Epithelial cell of proximal tubule (primary cell): ENCODE data around the gene SORCS1. TPM values are rescaled to one million over a fixed set of nuclear protein-coding genes. Genes with fewer than 3 reads are reported as not detected.

Experiments
- DNase-seq: peaks from one replicate; pipeline ENCODE4 v3.0.0-alpha.2; 2011; ENCODE audit warnings: low read depth
- H3K4me3 ChIP-seq: 2 replicates; pipeline ENCODE4 v1.5.1; 2011; ENCODE audit warnings: low read depth, mild to moderate bottlenecking, low read length
- total RNA-seq: library from RNA; depleted of rRNA; stranded (reverse); fragments of >200 nt; gene quantifications from 2 replicates; pipeline ENCODE4 v1.2.3, GENCODE V29; 2015
- TF ChIP-seq, protein P1 (sequence below): conservative IDR thresholded peaks from 2 replicates; pipeline ENCODE4 v1.5.1; 2012; ENCODE audit warnings: low read depth, mild to moderate bottlenecking, low read length

SORCS1 gene
- 0.06 TPM in 1 of 2 replicates, not detected in the other for total RNA-seq

DNA sequence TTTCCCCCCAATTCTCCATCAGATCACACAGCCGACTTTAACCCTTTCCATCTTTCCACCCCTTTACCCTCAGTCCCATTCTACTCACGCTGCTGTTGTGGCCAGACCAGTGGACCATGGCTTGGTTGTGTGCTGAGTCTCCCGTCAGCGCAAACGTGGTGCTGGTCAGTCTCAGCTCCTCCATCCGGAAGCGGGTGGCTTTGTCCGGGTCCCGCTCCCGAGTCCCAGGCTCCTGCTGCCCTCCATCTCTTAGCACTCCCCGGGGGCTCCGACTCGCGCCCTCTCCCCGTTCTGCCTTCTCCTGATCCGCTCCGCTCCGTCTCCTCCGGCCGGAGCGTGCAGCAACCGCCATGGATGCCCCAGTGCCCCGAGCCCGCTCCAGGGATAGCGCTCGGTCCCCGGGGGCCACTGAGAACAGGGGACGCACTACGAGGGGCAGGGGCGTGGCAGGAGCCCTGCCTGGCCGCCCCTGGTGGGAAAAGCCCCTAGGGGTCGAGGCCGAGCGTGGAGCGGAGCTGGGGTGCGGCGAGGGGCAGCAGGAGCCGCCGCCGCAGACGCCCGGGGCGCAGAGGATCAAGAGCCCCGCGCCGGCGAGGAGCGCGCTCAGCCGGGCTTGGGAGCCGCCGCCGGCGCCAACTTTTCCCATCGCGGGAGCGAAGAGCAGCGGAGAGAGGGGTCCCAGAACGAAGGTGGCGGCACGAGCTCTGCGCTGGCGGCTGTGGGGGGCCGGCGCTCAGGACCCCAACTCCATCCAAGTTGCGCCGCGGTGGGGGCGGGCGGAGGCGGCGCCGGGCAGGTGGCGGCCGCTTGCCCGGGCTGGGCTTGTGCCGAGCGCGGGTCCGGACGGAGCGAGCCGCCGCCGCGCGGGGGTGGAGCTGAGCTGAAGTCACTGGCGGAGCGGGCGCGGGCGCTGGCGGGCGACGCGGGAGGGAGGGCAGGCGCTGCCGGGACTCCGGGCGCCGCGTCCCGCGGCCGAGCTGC lies at the start of gene SORCS1:
TSS of gene SORCS1 (minus strand) at position 826 of the 981 bp plus-strand sequence.
- TF ChIP-seq, protein P1, sequence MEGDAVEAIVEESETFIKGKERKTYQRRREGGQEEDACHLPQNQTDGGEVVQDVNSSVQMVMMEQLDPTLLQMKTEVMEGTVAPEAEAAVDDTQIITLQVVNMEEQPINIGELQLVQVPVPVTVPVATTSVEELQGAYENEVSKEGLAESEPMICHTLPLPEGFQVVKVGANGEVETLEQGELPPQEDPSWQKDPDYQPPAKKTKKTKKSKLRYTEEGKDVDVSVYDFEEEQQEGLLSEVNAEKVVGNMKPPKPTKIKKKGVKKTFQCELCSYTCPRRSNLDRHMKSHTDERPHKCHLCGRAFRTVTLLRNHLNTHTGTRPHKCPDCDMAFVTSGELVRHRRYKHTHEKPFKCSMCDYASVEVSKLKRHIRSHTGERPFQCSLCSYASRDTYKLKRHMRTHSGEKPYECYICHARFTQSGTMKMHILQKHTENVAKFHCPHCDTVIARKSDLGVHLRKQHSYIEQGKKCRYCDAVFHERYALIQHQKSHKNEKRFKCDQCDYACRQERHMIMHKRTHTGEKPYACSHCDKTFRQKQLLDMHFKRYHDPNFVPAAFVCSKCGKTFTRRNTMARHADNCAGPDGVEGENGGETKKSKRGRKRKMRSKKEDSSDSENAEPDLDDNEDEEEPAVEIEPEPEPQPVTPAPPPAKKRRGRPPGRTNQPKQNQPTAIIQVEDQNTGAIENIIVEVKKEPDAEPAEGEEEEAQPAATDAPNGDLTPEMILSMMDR: no peak
- no peak for DNase-seq
- peak within 1 kb of the TSS; percentile 33 for H3K4me3 ChIP-seq

DNA sequence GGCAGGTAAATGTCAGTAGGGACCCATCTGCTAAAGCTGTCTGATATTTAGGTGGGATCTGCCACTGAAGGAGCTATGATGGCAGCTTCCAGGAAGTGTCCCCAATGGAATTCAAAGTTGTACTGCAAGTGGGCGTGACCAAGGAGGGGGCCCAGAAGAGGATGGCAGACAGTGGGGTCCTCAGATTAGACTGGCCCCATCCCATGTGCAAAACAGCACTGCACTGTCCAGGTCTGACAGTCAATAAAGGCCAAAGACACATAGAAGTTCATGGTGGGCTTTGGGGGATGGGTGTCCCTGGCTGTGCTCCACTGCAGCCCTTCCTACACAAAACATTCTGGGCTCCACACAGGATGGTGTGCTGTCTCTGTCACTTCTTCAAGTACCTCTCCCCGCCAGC lies 49.8 kb upstream of the SORCS1 start:
- no peak for DNase-seq
- no peak overlapping the region for H3K4me3 ChIP-seq
- TF ChIP-seq, protein P1: no peak

DNA sequence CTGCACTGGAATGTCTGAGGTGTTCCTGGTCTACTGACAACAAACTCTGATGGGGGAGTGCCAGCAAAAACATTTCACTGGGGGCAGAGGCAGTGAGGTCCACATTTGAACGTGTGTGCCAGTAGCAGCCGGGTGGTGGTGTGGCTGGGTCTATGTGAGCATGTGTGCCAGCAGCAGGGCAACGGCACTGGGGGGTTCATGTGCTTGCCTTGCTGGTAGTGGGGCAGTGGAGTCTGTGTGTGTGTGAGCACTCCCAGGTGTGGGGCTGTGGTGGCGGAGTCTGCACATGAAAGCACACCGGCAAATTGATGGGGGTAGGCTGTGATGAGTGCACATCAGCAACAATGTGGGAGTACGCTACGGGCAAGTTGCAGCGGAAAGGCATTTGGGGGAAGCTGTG lies 49.4 kb upstream of the SORCS1 start:
- H3K4me3 ChIP-seq: no peak overlapping the region
- no peak for DNase-seq
- TF ChIP-seq, protein P1: no peak

GRCh38 chr10:107206833-107207232 lies 42.3 kb upstream of the SORCS1 start:
- no peak for DNase-seq
- H3K4me3 ChIP-seq: no peak overlapping the region
- TF ChIP-seq, protein P1: no peak

- no peak for DNase-seq
- H3K4me3 ChIP-seq: no peak overlapping the region
- TF ChIP-seq, protein P1: no peak
These were observed 5.0 kb upstream of the SORCS1 start for GRCh38 chr10:107169516-107169915.

DNA sequence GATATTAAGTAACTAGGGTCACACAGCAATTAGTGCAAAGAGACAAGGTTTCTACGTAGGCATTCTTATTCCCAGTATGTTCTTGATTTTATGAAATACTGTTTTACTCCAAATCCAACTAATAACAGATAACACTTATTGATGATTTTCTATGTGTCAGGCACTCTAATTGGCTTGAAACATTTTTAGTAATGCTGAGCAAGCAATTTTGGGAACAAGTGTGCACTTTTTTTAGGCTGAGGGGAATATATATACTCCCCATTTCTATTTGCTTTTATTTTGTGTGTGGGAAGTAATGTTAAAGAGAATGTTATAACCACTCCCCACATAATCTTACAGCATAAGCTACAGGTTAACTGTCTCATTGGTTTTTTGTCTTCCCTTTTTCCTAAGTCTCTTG lies 4.2 kb upstream of the SORCS1 start:
- TF ChIP-seq, protein P1: no peak
- H3K4me3 ChIP-seq: no peak overlapping the region
- DNase-seq: no peak
